ENCODE measurements around the gene VWA5B1.

The VWA5B1 gene

GRCh38 chr1:20307026-20307425, 16.4 kb downstream of the VWA5B1 start:
- WGBS, 2 experiments = 95 to 97% methylated on average over 6 to 7 of the region's 7 CpGs
- no peak overlapping the region for H3K4me3 ChIP-seq (ENCODE audit: insufficient read depth, low read depth, low read length)

GRCh38 chr1:20308569-20308968, 17.9 kb downstream of the VWA5B1 start:
- Histone ChIP-seq H3K36me3 (ENCODE audit: control insufficient read depth, insufficient read depth, low read length) (no peaks in the 10 kb centered on the region), H3K27ac (ENCODE audit: insufficient read depth, low read depth, low read length, poor library complexity, severe bottlenecking) (no peak overlapping the region), H3K9me3 (ENCODE audit: control insufficient read depth, low read length) (no peaks in the 10 kb centered on the region), H3K4me3 (ENCODE audit: insufficient read depth, low read depth, low read length) (no peak overlapping the region), H3K27me3 (ENCODE audit: control insufficient read depth, insufficient read depth, low read length, poor library complexity, severe bottlenecking) (no peaks in the 10 kb centered on the region), H3K4me1 (ENCODE audit: control insufficient read depth, insufficient read depth, low read length) (no peaks in the 10 kb centered on the region)
- 80 to 81% methylated on average over 5 of the region's 5 CpGs for WGBS, 2 experiments

More at GRCh38 chr1:20307026-20307425, 16.4 kb downstream of the VWA5B1 start:
- H3K4me1 ChIP-seq (ENCODE audit: control insufficient read depth, insufficient read depth, low read length) = no peaks in the 10 kb centered on the region
- H3K27ac ChIP-seq (ENCODE audit: insufficient read depth, low read depth, low read length, poor library complexity, severe bottlenecking) = no peak overlapping the region
- no peaks in the 10 kb centered on the region for H3K27me3 ChIP-seq (ENCODE audit: control insufficient read depth, insufficient read depth, low read length, poor library complexity, severe bottlenecking)
- no peaks in the 10 kb centered on the region for H3K36me3 ChIP-seq (ENCODE audit: control insufficient read depth, insufficient read depth, low read length)
- H3K9me3 ChIP-seq (ENCODE audit: control insufficient read depth, low read length) = no peaks in the 10 kb centered on the region

GRCh38 chr1:20311289-20311688, 20.6 kb downstream of the VWA5B1 start:
- H3K27me3 ChIP-seq (ENCODE audit: control insufficient read depth, insufficient read depth, low read length, poor library complexity, severe bottlenecking) = no peaks in the 10 kb centered on the region
- no peaks in the 10 kb centered on the region for H3K36me3 ChIP-seq (ENCODE audit: control insufficient read depth, insufficient read depth, low read length)
- no peaks in the 10 kb centered on the region for H3K4me1 ChIP-seq (ENCODE audit: control insufficient read depth, insufficient read depth, low read length)
- H3K27ac ChIP-seq (ENCODE audit: insufficient read depth, low read depth, low read length, poor library complexity, severe bottlenecking) = no peak overlapping the region
- no peak overlapping the region for H3K4me3 ChIP-seq (ENCODE audit: insufficient read depth, low read depth, low read length)
- 90 to 93% methylated on average over 5 of the region's 5 CpGs for WGBS, 2 experiments
- H3K9me3 ChIP-seq (ENCODE audit: control insufficient read depth, low read length) = no peaks in the 10 kb centered on the region

- no peaks in the 10 kb centered on the region for H3K4me1 ChIP-seq (ENCODE audit: control insufficient read depth, insufficient read depth, low read length)
- H3K9me3 ChIP-seq (ENCODE audit: control insufficient read depth, low read length) = no peaks in the 10 kb centered on the region
- no peak overlapping the region for H3K4me3 ChIP-seq (ENCODE audit: insufficient read depth, low read depth, low read length)
- H3K27ac ChIP-seq (ENCODE audit: insufficient read depth, low read depth, low read length, poor library complexity, severe bottlenecking) = no peak overlapping the region
- no peaks in the 10 kb centered on the region for H3K36me3 ChIP-seq (ENCODE audit: control insufficient read depth, insufficient read depth, low read length)
- whole genome bisulfite sequencing, 2 experiments = 80 to 92% methylated on average over 3 of the region's 3 CpGs
- H3K27me3 ChIP-seq (ENCODE audit: control insufficient read depth, insufficient read depth, low read length, poor library complexity, severe bottlenecking) = no peaks in the 10 kb centered on the region
Measured at GRCh38 chr1:20312310-20312709, 21.6 kb downstream of the VWA5B1 start.

- Histone ChIP-seq H3K9me3 (ENCODE audit: control insufficient read depth, low read length) (no peaks in the 10 kb centered on the region), H3K4me1 (ENCODE audit: control insufficient read depth, insufficient read depth, low read length) (no peaks in the 10 kb centered on the region), H3K4me3 (ENCODE audit: insufficient read depth, low read depth, low read length) (no peak overlapping the region), H3K36me3 (ENCODE audit: control insufficient read depth, insufficient read depth, low read length) (no peaks in the 10 kb centered on the region), H3K27ac (ENCODE audit: insufficient read depth, low read depth, low read length, poor library complexity, severe bottlenecking) (no peak overlapping the region), H3K27me3 (ENCODE audit: control insufficient read depth, insufficient read depth, low read length, poor library complexity, severe bottlenecking) (no peaks in the 10 kb centered on the region)
- WGBS, 2 experiments = 94 to 95% methylated on average over 12 of the region's 12 CpGs
Measured at GRCh38 chr1:20312818-20313217, 22.1 kb downstream of the VWA5B1 start.

GRCh38 chr1:20317471-20317870, 26.8 kb downstream of the VWA5B1 start:
- no peaks in the 10 kb centered on the region for H3K36me3 ChIP-seq (ENCODE audit: control insufficient read depth, insufficient read depth, low read length)
- 94% methylated on average over 11 of the region's 11 CpGs for WGBS, 2 experiments
- no peak overlapping the region for H3K4me3 ChIP-seq (ENCODE audit: insufficient read depth, low read depth, low read length)
- H3K27ac ChIP-seq (ENCODE audit: insufficient read depth, low read depth, low read length, poor library complexity, severe bottlenecking) = no peak overlapping the region
- H3K27me3 ChIP-seq (ENCODE audit: control insufficient read depth, insufficient read depth, low read length, poor library complexity, severe bottlenecking) = no peaks in the 10 kb centered on the region
- no peaks in the 10 kb centered on the region for H3K9me3 ChIP-seq (ENCODE audit: control insufficient read depth, low read length)
- H3K4me1 ChIP-seq (ENCODE audit: control insufficient read depth, insufficient read depth, low read length) = peaks cover 9% of the 10 kb centered on the region

GRCh38 chr1:20318521-20318920, 27.8 kb downstream of the VWA5B1 start:
- WGBS, 2 experiments = 94 to 96% methylated on average over 14 of the region's 14 CpGs
- peaks cover 9% of the 10 kb centered on the region for H3K4me1 ChIP-seq (ENCODE audit: control insufficient read depth, insufficient read depth, low read length)
- no peaks in the 10 kb centered on the region for H3K9me3 ChIP-seq (ENCODE audit: control insufficient read depth, low read length)
- no peaks in the 10 kb centered on the region for H3K27me3 ChIP-seq (ENCODE audit: control insufficient read depth, insufficient read depth, low read length, poor library complexity, severe bottlenecking)
- H3K36me3 ChIP-seq (ENCODE audit: control insufficient read depth, insufficient read depth, low read length) = no peaks in the 10 kb centered on the region
- no peak overlapping the region for H3K27ac ChIP-seq (ENCODE audit: insufficient read depth, low read depth, low read length, poor library complexity, severe bottlenecking)
- no peak overlapping the region for H3K4me3 ChIP-seq (ENCODE audit: insufficient read depth, low read depth, low read length)

GRCh38 chr1:20318971-20319370, 28.3 kb downstream of the VWA5B1 start:
- Histone ChIP-seq H3K36me3 (ENCODE audit: control insufficient read depth, insufficient read depth, low read length) (no peaks in the 10 kb centered on the region), H3K9me3 (ENCODE audit: control insufficient read depth, low read length) (no peaks in the 10 kb centered on the region), H3K4me1 (ENCODE audit: control insufficient read depth, insufficient read depth, low read length) (peaks cover 9% of the 10 kb centered on the region), H3K27me3 (ENCODE audit: control insufficient read depth, insufficient read depth, low read length, poor library complexity, severe bottlenecking) (no peaks in the 10 kb centered on the region), H3K4me3 (ENCODE audit: insufficient read depth, low read depth, low read length) (no peak overlapping the region), H3K27ac (ENCODE audit: insufficient read depth, low read depth, low read length, poor library complexity, severe bottlenecking) (no peak overlapping the region)
- WGBS, 2 experiments = 90 to 91% methylated on average over 4 of the region's 4 CpGs

GRCh38 chr1:20319456-20320220, 29.0 kb downstream of the VWA5B1 start:
- WGBS, 2 experiments = 92 to 94% methylated on average over 11 of the region's 11 CpGs
- Histone ChIP-seq H3K27ac (ENCODE audit: insufficient read depth, low read depth, low read length, poor library complexity, severe bottlenecking) (no peak overlapping the region), H3K27me3 (ENCODE audit: control insufficient read depth, insufficient read depth, low read length, poor library complexity, severe bottlenecking) (no peaks in the 10 kb centered on the region)

GRCh38 chr1:20320704-20321103, 30.0 kb downstream of the VWA5B1 start:
- H3K36me3 ChIP-seq (ENCODE audit: control insufficient read depth, insufficient read depth, low read length) = no peaks in the 10 kb centered on the region
- H3K4me1 ChIP-seq (ENCODE audit: control insufficient read depth, insufficient read depth, low read length) = peaks cover 9% of the 10 kb centered on the region
- 89 to 90% methylated on average over 6 of the region's 6 CpGs for whole genome bisulfite sequencing, 2 experiments
- H3K27me3 ChIP-seq (ENCODE audit: control insufficient read depth, insufficient read depth, low read length, poor library complexity, severe bottlenecking) = no peaks in the 10 kb centered on the region
- no peaks in the 10 kb centered on the region for H3K9me3 ChIP-seq (ENCODE audit: control insufficient read depth, low read length)
- no peak overlapping the region for H3K4me3 ChIP-seq (ENCODE audit: insufficient read depth, low read depth, low read length)
- H3K27ac ChIP-seq (ENCODE audit: insufficient read depth, low read depth, low read length, poor library complexity, severe bottlenecking) = no peak overlapping the region

More at GRCh38 chr1:20319456-20320220, 29.0 kb downstream of the VWA5B1 start:
- H3K36me3 ChIP-seq (ENCODE audit: control insufficient read depth, insufficient read depth, low read length) = no peaks in the 10 kb centered on the region
- H3K9me3 ChIP-seq (ENCODE audit: control insufficient read depth, low read length) = no peaks in the 10 kb centered on the region
- peaks cover 9% of the 10 kb centered on the region for H3K4me1 ChIP-seq (ENCODE audit: control insufficient read depth, insufficient read depth, low read length)
- no peak overlapping the region for H3K4me3 ChIP-seq (ENCODE audit: insufficient read depth, low read depth, low read length)
